MM.1S (cell line): ENCODE results near the gene FTHL17.

Source experiments
- DNase-seq: peaks from one replicate; pipeline ENCODE4 v3.0.0-alpha.2; 2015
- H2AFZ ChIP-seq: fragments of 300-600 bp; sonication (generic); 2 replicates; pipeline ENCODE4 v1.6.0; 2016; ENCODE audit warnings: antibody characterized with exemption, low read length
- H3F3A ChIP-seq: fragments of 300-600 bp; sonication (generic); 2 replicates; pipeline ENCODE4 v1.6.1; 2016; ENCODE audit warnings: mild to moderate bottlenecking, antibody characterized with exemption, low read length, moderate library complexity, mixed read lengths; ENCODE audit not compliant: insufficient read depth
- H3K27ac ChIP-seq: fragments of 300-600 bp; sonication (generic); 2 replicates; pipeline ENCODE4 v1.5.1; 2016; ENCODE audit warnings: mild to moderate bottlenecking, low read length
- H3K27me3 ChIP-seq: fragments of 300-600 bp; sonication (generic); replicated peaks from 2 replicates; pipeline ENCODE4 v1.6.0; 2016; ENCODE audit warnings: low read length; ENCODE audit not compliant: insufficient read depth
- H3K36me3 ChIP-seq: fragments of 300-600 bp; sonication (generic); replicated peaks from 2 replicates; pipeline ENCODE4 v1.6.1; 2016; ENCODE audit warnings: mild to moderate bottlenecking, low read length, mixed read lengths; ENCODE audit not compliant: insufficient read depth
- H3K4me1 ChIP-seq: fragments of 300-600 bp; sonication (generic); 2 replicates; pipeline ENCODE4 v1.6.1; 2016; ENCODE audit warnings: low read length, mixed read lengths
- H3K4me2 ChIP-seq: fragments of 300-600 bp; sonication (generic); 2 replicates; pipeline ENCODE4 v1.6.0; 2016; ENCODE audit warnings: low read depth, low read length
- H3K4me3 ChIP-seq: fragments of 300-600 bp; sonication (generic); 2 replicates; pipeline ENCODE4 v1.5.1; 2016; ENCODE audit warnings: low read length, mixed read lengths
- H3K79me2 ChIP-seq: fragments of 300-600 bp; sonication (generic); 2 replicates; pipeline ENCODE4 v1.6.1; 2016; ENCODE audit warnings: mixed run types, low read length, mixed read lengths
- H3K9ac ChIP-seq: fragments of 300-600 bp; sonication (generic); 2 replicates; pipeline ENCODE4 v1.6.1; 2016; ENCODE audit warnings: low read length, mixed read lengths
- H3K9me2 ChIP-seq: fragments of 300-600 bp; sonication (generic); replicated peaks from 2 replicates; pipeline ENCODE4 v1.6.1; 2016; ENCODE audit warnings: mild to moderate bottlenecking, low read length, mixed read lengths; ENCODE audit not compliant: insufficient read depth
- H3K9me3 ChIP-seq: fragments of 300-600 bp; sonication (generic); replicated peaks from 2 replicates; pipeline ENCODE4 v1.6.1; 2016; ENCODE audit warnings: mild to moderate bottlenecking, low read length, mixed read lengths; ENCODE audit not compliant: insufficient read depth
- H4K20me1 ChIP-seq: fragments of 300-600 bp; sonication (generic); 2 replicates; pipeline ENCODE4 v1.6.1; 2016; ENCODE audit warnings: mild to moderate bottlenecking, low read length, moderate library complexity, mixed read lengths; ENCODE audit not compliant: insufficient read depth
- EZH2 ChIP-seq: fragments of 300-600 bp; sonication (generic); optimal IDR thresholded peaks from 2 replicates; pipeline ENCODE3; 2017; ENCODE audit warnings: low read depth, mild to moderate bottlenecking, antibody characterized with exemption, low read length, mixed read lengths
- EZH2phosphoT487 ChIP-seq: fragments of 300-600 bp; sonication (generic); IDR thresholded peaks from 2 replicates; pipeline ENCODE4 v1.6.1; 2018; ENCODE audit warnings: antibody characterized with exemption, low read length
- TF ChIP-seq, protein P1 (sequence below): fragments of 300-600 bp; sonication (generic); IDR thresholded peaks from 2 replicates; pipeline ENCODE4 v1.5.1; 2016; ENCODE audit warnings: antibody characterized with exemption, low read length, mixed read lengths

The FTHL17 gene

GRCh38 chrX:31058284-31058683, 13.6 kb downstream of the FTHL17 start:
- Histone ChIP-seq H3K9me2 (no peaks in the 10 kb centered on the region), H2AFZ (no peak overlapping the region), H3F3A (no peaks in the 10 kb centered on the region), H4K20me1 (no peaks in the 10 kb centered on the region), H3K36me3 (no peaks in the 10 kb centered on the region), H3K79me2 (no peaks in the 10 kb centered on the region), H3K4me3 (no peak overlapping the region), H3K4me1 (no peaks in the 10 kb centered on the region), H3K4me2 (no peak overlapping the region), H3K27me3 (no peaks in the 10 kb centered on the region), H3K9me3 (no peaks in the 10 kb centered on the region), H3K9ac (no peak overlapping the region), H3K27ac (no peak overlapping the region)
- DNase-seq, result no peak
- TF ChIP-seq EZH2phosphoT487, result no peak
- TF ChIP-seq EZH2, result no peak
- TF ChIP-seq, protein P1, sequence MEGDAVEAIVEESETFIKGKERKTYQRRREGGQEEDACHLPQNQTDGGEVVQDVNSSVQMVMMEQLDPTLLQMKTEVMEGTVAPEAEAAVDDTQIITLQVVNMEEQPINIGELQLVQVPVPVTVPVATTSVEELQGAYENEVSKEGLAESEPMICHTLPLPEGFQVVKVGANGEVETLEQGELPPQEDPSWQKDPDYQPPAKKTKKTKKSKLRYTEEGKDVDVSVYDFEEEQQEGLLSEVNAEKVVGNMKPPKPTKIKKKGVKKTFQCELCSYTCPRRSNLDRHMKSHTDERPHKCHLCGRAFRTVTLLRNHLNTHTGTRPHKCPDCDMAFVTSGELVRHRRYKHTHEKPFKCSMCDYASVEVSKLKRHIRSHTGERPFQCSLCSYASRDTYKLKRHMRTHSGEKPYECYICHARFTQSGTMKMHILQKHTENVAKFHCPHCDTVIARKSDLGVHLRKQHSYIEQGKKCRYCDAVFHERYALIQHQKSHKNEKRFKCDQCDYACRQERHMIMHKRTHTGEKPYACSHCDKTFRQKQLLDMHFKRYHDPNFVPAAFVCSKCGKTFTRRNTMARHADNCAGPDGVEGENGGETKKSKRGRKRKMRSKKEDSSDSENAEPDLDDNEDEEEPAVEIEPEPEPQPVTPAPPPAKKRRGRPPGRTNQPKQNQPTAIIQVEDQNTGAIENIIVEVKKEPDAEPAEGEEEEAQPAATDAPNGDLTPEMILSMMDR, result no peak

- H3K9me2 ChIP-seq, result no peaks in the 10 kb centered on the region
- H3K27me3 ChIP-seq, result no peaks in the 10 kb centered on the region
- no peaks in the 10 kb centered on the region for H3K36me3 ChIP-seq
- no peak for TF ChIP-seq EZH2
- TF ChIP-seq, protein P1, result no peak
- TF ChIP-seq EZH2phosphoT487, result no peak
- DNase-seq, result no peak
- no peaks in the 10 kb centered on the region for H3F3A ChIP-seq
- H2AFZ ChIP-seq, result no peak overlapping the region
- no peaks in the 10 kb centered on the region for H3K79me2 ChIP-seq
- H3K4me3 ChIP-seq, result no peak overlapping the region
- H3K27ac ChIP-seq, result no peak overlapping the region
- H3K9ac ChIP-seq, result no peak overlapping the region
- no peaks in the 10 kb centered on the region for H3K9me3 ChIP-seq
- H3K4me1 ChIP-seq, result no peaks in the 10 kb centered on the region
- H4K20me1 ChIP-seq, result no peaks in the 10 kb centered on the region
- H3K4me2 ChIP-seq, result no peak overlapping the region
Observed at GRCh38 chrX:31057691-31058090, 14.2 kb downstream of the FTHL17 start.

DNA sequence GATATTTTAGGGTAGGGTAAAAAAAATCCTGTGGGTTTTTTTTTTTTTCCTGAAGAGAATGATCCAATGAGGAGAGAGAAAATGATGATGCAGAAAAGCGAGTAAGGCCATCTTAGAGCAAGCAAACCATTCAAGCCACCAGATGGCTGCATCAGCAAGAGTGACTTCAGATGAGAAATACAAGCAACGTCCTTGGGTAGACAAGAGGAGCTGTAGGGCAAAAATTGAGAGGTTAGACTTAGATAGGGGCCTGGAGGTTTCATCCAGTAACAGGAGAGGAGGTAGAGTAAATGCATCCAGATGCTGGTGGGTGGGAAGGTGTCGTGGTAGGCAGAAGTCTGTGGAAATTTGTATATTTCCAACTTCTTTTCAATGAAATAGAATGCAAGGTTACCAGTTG, 14.6 kb downstream of the FTHL17 start:
- Histone ChIP-seq H3K4me2 (no peak overlapping the region), H3K4me3 (no peak overlapping the region), H3K4me1 (no peaks in the 10 kb centered on the region), H3K27ac (no peak overlapping the region), H3K27me3 (no peaks in the 10 kb centered on the region), H4K20me1 (no peaks in the 10 kb centered on the region), H2AFZ (no peak overlapping the region), H3K36me3 (no peaks in the 10 kb centered on the region), H3K79me2 (no peaks in the 10 kb centered on the region), H3F3A (no peaks in the 10 kb centered on the region), H3K9me3 (no peaks in the 10 kb centered on the region), H3K9ac (no peak overlapping the region), H3K9me2 (no peaks in the 10 kb centered on the region)
- TF ChIP-seq EZH2, result no peak
- TF ChIP-seq, protein P1, result no peak
- no peak for TF ChIP-seq EZH2phosphoT487
- DNase-seq, result no peak

GRCh38 chrX:31053621-31054020, 18.2 kb downstream of the FTHL17 start:
- H3K27me3 ChIP-seq, result no peaks in the 10 kb centered on the region
- no peak overlapping the region for H3K4me3 ChIP-seq
- H3K9ac ChIP-seq, result no peak overlapping the region
- no peaks in the 10 kb centered on the region for H3F3A ChIP-seq
- no peak overlapping the region for H2AFZ ChIP-seq
- no peak for DNase-seq
- no peaks in the 10 kb centered on the region for H3K79me2 ChIP-seq
- no peaks in the 10 kb centered on the region for H3K4me1 ChIP-seq
- no peaks in the 10 kb centered on the region for H3K9me3 ChIP-seq
- H3K36me3 ChIP-seq, result no peaks in the 10 kb centered on the region
- TF ChIP-seq, protein P1, result no peak
- TF ChIP-seq EZH2phosphoT487, result no peak
- no peak for TF ChIP-seq EZH2
- H3K27ac ChIP-seq, result no peak overlapping the region
- H3K9me2 ChIP-seq, result no peaks in the 10 kb centered on the region
- no peaks in the 10 kb centered on the region for H4K20me1 ChIP-seq
- H3K4me2 ChIP-seq, result no peak overlapping the region
